Fibroblast of villous mesenchyme (primary cell): ENCODE measurements around the gene ADCY5. TPM values are rescaled to one million over a fixed set of nuclear protein-coding genes. Genes with fewer than 3 reads are reported as not detected.

ENCODE experiments used
- DNase-seq: peaks from one replicate; pipeline ENCODE4 v3.0.0-alpha.2; 2010; ENCODE audit warnings: low read depth
- H3K4me3 ChIP-seq: 2 replicates; pipeline ENCODE4 v1.5.1; 2011; ENCODE audit warnings: low read depth, mild to moderate bottlenecking, low read length
- total RNA-seq: library from RNA; depleted of rRNA; stranded (reverse); fragments of >200 nt; gene quantifications from 2 replicates; pipeline ENCODE4 v1.2.3, GENCODE V29; 2012
- TF ChIP-seq, protein P1 (sequence below): IDR thresholded peaks from 2 replicates; pipeline ENCODE4 v1.5.1; 2012; ENCODE audit warnings: low read depth, mild to moderate bottlenecking, low read length; ENCODE audit not compliant: insufficient read depth

ADCY5 gene
- total RNA-seq, 1 donor, result 0.43 TPM

DNA sequence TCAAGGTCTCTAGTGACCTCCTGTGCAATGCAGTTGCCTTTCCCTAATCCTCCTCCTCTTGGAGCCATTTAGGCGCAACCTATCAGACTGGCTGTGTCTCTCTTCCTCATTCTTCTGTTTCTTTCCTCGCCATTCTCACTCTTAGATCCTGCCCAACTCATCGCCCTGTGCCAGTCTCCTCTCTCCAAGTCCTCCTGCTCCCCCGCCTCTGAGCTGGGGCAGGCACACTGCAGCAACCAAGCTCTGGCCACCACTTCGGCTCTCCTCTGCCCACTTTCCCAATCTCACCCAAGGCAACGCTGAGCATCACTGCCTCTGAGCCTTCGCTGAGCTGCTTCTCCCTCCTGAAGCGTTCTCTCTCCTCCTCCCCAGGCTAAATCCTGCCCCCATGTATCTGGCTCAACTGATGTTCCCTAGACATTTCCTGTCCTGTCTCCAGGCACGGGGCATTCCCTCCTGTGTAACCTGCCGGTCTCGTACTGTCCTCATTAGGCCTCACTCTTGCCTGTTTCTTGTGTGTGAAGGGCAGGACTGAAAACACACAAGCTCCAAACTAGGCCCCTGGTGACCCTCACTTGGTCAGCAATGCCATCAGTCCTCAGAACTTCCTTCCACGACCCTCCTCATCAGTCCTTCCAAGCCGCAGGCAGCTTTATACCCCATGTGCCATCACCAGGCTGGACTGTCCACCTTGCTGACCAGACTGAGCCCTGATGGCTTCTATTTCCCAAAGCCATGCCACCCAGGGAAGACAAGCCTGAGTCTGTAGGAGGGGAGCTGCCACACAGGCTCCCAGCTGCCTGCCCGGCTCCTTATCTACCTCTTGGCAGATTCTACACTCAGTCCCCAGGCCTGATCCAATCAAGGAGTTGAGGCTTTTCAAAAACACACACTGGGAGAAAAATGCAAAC lies 161.6 kb downstream of the ADCY5 start:
- TF ChIP-seq, protein P1, sequence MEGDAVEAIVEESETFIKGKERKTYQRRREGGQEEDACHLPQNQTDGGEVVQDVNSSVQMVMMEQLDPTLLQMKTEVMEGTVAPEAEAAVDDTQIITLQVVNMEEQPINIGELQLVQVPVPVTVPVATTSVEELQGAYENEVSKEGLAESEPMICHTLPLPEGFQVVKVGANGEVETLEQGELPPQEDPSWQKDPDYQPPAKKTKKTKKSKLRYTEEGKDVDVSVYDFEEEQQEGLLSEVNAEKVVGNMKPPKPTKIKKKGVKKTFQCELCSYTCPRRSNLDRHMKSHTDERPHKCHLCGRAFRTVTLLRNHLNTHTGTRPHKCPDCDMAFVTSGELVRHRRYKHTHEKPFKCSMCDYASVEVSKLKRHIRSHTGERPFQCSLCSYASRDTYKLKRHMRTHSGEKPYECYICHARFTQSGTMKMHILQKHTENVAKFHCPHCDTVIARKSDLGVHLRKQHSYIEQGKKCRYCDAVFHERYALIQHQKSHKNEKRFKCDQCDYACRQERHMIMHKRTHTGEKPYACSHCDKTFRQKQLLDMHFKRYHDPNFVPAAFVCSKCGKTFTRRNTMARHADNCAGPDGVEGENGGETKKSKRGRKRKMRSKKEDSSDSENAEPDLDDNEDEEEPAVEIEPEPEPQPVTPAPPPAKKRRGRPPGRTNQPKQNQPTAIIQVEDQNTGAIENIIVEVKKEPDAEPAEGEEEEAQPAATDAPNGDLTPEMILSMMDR, result no peak
- DNase-seq, result no peak

DNA sequence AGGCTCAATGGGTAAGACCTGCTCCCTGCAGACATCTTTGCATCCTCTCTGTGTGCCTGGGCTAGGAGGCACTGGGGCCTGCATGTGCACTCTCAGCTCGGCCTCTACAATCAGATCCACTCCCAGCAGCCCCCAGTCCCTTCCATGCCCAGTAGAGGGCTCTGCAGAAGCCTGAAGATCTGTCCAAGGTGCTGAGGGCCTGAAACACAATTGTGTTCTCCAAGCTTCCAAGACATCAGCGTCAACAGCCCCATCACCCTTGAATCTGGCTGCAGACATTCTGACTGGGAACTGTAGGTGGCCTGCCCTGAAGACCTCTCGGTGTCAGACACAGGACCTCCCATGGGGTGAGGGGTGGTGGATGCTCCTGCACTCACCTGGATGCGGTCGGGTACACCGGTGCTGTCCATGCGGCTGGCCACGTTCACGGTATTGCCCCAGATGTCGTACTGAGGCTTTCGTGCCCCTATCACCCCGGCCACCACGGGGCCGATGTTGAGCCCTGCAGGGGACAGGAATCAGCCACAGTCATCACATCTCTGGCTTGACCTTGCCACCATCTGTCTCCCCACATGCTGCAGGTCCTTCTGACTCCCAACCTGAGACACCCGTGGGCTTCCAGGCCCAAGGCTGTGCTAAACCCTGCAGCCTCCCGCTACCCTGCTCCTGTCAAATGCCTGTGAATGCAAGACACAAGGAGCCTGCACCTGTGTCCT lies 162.4 kb downstream of the ADCY5 start:
- DNase-seq, result peak; percentile 61
- TF ChIP-seq, protein P1, result peak; percentile 96
- H3K4me3 ChIP-seq, result no peak overlapping the region

More for the DNA sequence above, 161.6 kb downstream of the ADCY5 start:
- no peak overlapping the region for H3K4me3 ChIP-seq

DNA sequence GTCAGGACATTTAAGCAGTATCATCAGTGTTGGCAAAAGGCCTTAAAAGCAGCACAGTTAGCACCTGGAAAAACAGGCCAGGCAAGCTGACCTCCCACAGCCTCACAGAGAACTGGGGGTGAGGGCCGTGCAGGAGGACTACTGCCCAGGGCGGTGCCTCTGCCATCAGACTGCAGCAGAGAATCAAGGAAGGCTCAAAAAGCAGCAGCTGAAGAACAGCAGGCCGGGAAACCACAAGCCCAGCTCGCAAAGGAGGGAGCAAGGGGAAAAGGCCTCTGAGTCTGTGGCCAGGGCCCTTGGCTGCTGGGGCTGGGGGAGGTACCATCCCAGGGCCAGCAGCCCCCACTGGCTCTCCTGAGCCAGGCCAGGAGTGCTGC lies 163.0 kb downstream of the ADCY5 start:
- no peak for DNase-seq
- no peak overlapping the region for H3K4me3 ChIP-seq
- TF ChIP-seq, protein P1, result no peak

DNA sequence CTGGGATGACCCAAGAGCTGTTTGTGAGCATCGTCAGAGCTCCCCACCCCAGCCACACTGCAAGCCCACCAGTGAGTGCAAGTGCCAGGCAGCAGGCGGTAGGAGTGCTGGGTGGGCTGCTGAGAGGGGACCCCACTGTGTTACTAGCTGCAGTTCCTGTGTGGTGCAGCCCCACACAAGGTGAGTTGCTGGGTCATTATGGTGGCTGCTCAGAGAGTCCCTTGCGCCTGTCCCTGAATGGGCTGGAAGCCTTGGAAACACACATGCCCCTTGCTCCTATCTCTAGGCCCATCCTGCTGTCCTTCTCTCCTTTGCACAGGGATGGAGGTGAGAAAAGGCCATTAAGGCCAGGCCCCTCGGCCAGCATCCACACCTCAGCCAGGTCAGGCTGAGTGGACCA lies 163.4 kb downstream of the ADCY5 start:
- TF ChIP-seq, protein P1, result no peak
- no peak for DNase-seq

DNA sequence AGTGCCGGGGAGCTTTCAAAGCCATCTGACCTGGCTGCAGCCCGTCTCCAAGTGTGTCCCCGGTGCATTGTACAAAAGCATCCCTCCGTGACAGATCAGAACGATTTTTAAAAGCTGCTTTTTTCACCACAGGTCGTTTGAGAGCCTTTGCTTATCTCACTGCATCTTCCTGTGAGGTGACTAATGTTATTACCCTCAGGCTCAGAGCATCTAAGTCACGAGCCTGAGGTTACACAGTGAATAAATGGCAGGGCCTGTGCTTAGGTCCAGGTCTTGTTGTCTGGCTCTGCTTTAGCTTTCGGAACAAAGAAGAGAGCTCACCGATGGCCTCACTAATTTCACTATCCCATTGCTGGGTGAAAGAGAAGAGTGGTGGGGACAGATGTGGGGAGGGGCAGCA lies 163.8 kb downstream of the ADCY5 start:
- TF ChIP-seq, protein P1, result no peak
- H3K4me3 ChIP-seq, result no peak overlapping the region
- no peak for DNase-seq

More for the DNA sequence above, 163.4 kb downstream of the ADCY5 start:
- H3K4me3 ChIP-seq, result no peak overlapping the region

DNA sequence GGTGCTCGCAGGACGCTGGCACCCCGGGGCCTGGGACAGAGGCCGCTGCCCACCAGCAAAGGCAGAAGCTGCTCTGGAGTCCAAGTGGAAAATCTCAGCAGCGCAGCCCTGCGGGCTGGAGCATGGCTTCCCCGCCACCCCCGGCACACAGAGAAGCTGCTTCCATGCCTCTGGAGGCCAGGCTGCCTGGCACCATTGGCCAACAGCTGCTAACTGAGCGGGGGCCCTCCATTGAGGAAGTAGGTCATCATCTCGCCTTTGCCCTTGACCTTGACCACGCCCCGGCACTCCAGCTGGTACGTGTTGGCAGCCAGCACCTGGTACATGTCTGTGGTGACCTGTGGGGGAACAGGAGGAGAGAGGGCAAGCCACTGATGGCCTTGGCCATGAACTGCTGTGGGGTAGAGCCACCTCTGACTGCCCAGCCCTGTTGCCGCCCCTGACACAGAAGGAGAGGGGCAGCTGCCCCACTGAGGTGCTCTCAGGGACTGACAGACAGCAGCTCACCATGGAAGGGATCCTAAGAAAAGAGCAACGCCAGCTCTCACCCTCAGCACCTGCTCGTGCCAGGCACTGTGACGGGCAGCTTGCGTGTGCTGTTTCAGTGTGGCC lies 164.4 kb downstream of the ADCY5 start:
- DNase-seq, result no peak
- H3K4me3 ChIP-seq, result no peak overlapping the region
- TF ChIP-seq, protein P1, result no peak
